ENCODE results near the gene PAIP2.
A peak's percentile ranks its signal among the peaks of the same experiment; 100 is the strongest.

The PAIP2 gene

DNA sequence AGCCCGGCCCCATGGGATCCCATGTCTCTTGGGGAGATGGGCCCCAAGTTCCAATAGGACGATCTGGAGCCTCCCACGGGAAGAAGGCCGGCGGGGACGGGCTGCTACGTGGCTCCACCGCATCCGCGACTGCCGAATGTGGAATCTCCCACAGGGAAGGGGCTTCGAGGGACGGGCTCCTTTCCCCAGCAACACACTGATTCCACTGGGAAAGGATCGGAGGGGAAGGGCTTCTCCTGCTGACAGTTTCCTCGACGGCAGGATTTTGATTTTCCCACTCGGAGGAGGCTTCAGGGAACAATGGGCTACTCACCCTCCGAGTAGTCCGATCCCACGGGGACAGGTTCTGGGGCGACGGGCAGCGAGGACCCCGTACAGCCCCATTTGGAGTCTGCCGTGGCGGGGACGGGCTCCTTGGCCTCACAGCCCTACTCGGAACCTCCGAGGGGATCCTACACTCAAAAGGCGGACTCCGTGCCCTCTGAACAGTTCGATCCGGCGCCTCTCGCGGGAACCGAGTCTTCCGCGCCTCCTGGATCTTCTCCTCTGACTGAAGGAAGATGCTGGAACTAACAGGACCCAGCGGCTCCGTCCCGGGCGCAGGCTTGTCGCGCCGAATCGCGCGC lies 52.0 kb downstream of the PAIP2 start:
- TF ChIP-seq, protein P1, sequence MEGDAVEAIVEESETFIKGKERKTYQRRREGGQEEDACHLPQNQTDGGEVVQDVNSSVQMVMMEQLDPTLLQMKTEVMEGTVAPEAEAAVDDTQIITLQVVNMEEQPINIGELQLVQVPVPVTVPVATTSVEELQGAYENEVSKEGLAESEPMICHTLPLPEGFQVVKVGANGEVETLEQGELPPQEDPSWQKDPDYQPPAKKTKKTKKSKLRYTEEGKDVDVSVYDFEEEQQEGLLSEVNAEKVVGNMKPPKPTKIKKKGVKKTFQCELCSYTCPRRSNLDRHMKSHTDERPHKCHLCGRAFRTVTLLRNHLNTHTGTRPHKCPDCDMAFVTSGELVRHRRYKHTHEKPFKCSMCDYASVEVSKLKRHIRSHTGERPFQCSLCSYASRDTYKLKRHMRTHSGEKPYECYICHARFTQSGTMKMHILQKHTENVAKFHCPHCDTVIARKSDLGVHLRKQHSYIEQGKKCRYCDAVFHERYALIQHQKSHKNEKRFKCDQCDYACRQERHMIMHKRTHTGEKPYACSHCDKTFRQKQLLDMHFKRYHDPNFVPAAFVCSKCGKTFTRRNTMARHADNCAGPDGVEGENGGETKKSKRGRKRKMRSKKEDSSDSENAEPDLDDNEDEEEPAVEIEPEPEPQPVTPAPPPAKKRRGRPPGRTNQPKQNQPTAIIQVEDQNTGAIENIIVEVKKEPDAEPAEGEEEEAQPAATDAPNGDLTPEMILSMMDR (IDR thresholded peaks at IDR 0.05) = no peak
- H3K4me3 ChIP-seq = peak overlapping the region; percentile 75
- peak overlapping the region in 1 of 2 donors; percentile 86 for H3K27ac ChIP-seq
- DNase-seq (ENCODE audit: low spot score) = no peak

GRCh38 chr5:139394123-139394653 lies 52.5 kb downstream of the PAIP2 start:
- Histone ChIP-seq H3K4me3 (peak overlapping the region; percentile 75), H3K27ac (peak overlapping the region; percentile 40 to 86)
- DNase-seq (ENCODE audit: low spot score) = no peak
- TF ChIP-seq, protein P1 (IDR thresholded peaks at IDR 0.05) = peak; percentile 20

DNA sequence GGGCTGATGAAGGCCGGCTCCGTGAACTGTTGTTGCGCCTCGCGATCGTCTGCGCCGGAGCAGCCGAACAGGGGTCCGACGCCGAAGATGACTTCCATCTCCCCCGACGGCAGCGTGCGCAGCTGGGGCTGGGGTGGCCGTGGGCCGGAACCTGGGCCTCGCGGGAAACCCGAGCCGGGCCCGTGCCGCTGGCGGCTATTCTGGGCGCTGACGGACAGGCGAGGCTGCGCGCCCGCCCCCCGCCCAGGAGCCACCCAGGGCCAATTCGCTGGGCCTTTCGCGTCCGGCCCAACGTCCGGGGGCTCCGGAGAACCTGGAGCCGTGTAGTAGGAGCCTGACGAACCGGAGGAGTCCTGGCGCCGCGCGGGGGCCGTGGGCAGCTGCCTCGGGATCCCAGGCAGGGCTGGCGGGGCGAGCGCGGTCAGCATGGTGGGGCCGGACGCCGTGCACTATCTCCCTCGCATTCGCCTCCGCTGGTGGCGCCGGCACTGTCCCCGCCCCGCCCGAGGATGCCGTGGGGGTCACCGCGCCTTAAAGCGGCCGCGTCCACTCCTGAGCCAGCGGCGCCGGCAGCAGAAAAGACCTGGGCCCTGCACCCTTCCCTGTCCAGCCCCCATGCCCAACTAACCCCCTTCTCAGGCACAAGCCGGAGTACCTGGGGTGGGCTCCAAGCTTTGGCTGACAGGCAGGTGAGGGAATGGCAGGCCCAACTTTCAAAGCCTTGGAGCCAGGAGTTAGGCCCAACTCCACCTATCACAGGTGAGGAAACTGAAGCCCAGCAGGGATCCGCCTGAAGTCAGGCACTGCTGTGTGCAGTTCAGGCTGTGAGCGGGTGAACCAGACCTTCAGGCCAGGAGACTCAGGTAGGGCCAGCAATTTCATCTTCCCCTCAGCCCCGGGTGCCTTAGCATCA lies 53.3 kb downstream of the PAIP2 start, which contains the start of gene PROB1:
Gene PROB1, minus strand, starts transcription at position 451 of the 913 bp plus-strand sequence. Its CDS starts 23 bp downstream, at position 428.
- TF ChIP-seq, protein P1 (IDR thresholded peaks at IDR 0.05) = no peak
- peak within 1 kb of the TSS; percentile 75 for H3K4me3 ChIP-seq
- DNase-seq (ENCODE audit: low spot score) = no peak
- H3K27ac ChIP-seq = peak within 1 kb of the TSS; percentile 40 to 86

GRCh38 chr5:139395844-139396640 lies 54.4 kb downstream of the PAIP2 start:
- H3K27ac ChIP-seq = no peak overlapping the region
- TF ChIP-seq, protein P1 (IDR thresholded peaks at IDR 0.05) = no peak
- no peak overlapping the region for H3K4me3 ChIP-seq
- DNase-seq (ENCODE audit: low spot score) = no peak

- DNase-seq (ENCODE audit: low spot score) = no peak
- no peak overlapping the region for H3K27ac ChIP-seq
- TF ChIP-seq, protein P1 (IDR thresholded peaks at IDR 0.05) = no peak
- no peak overlapping the region for H3K4me3 ChIP-seq
These were observed 55.0 kb downstream of the PAIP2 start for GRCh38 chr5:139396691-139397090.

GRCh38 chr5:139397921-139398320 lies 56.3 kb downstream of the PAIP2 start:
- DNase-seq (ENCODE audit: low spot score) = no peak
- TF ChIP-seq, protein P1 (IDR thresholded peaks at IDR 0.05) = no peak
- H3K4me3 ChIP-seq = no peak overlapping the region
- H3K27ac ChIP-seq = no peak overlapping the region
